RWPE1 (cell line): Measurements from ENCODE around the gene WNT6.

ENCODE experiments used
- CTCF ChIA-PET: fragments of 350-600 bp; sonication (Branson Sonifier 250); formaldehyde crosslinking; extraction: SDS; loops from one replicate; lab custom pipeline; 2021; lab: Yijun Ruan, JAX
- POLR2A ChIA-PET: fragments of 400-600 bp; formaldehyde crosslinking; extraction: SDS; loops from one replicate; lab custom pipeline; 2020; ENCODE audit warnings: antibody characterized with exemption; ENCODE audit not compliant: low non-redundant PET; lab: Yijun Ruan, JAX
- DNase-seq: peaks from one replicate; pipeline ENCODE4 v3.0.0; 2012; ENCODE audit warnings: low spot score
- H3K27ac ChIP-seq: fragments of 450-650 bp; 2 replicates; pipeline ENCODE4 v1.5.1; 2017
- CTCF ChIP-seq: fragments of 450-650 bp; conservative IDR thresholded peaks from 2 replicates; pipeline ENCODE4 v1.5.1; 2017; ENCODE audit warnings: low read depth, mild to moderate bottlenecking

The WNT6 gene

GRCh38 chr2:218865396-218865795 lies 5.8 kb downstream of the WNT6 start:
- TF ChIP-seq CTCF, result no peak
- DNase-seq, result no peak
- CTCF ChIA-PET, result interaction anchor here (0.6 to 1.8 kb wide), 2 partner anchors 11 to 189 kb away, joined by 3 to 9 read pairs; no protein-coding TSS in a partner anchor
- no peak overlapping the region for H3K27ac ChIP-seq
- POLR2A ChIA-PET, result no interaction called here

- POLR2A ChIA-PET, result no interaction called here
- CTCF ChIA-PET, result interaction anchor here (0.5 to 1.8 kb wide), 2 partner anchors 11 kb away, joined by 4 to 9 read pairs; no protein-coding TSS in a partner anchor
- TF ChIP-seq CTCF, result no peak
- no peak overlapping the region for H3K27ac ChIP-seq
- DNase-seq, result no peak
These were observed 6.4 kb downstream of the WNT6 start for GRCh38 chr2:218865999-218866398.

GRCh38 chr2:218867900-218868299 lies 8.3 kb downstream of the WNT6 start:
- no peak for DNase-seq
- POLR2A ChIA-PET, result no interaction called here
- TF ChIP-seq CTCF, result no peak
- H3K27ac ChIP-seq, result no peak overlapping the region
- CTCF ChIA-PET, result interaction anchor here (0.6 to 0.9 kb wide), 2 partner anchors 8 to 68 kb away, joined by 3 to 4 read pairs; no protein-coding TSS in a partner anchor

- H3K27ac ChIP-seq, result no peak overlapping the region
- TF ChIP-seq CTCF, result no peak
- POLR2A ChIA-PET, result interaction anchor here (0.6 kb wide), 1 partner anchor 186 kb away, joined by 6 read pairs; no protein-coding TSS in a partner anchor
- DNase-seq, result no peak
- CTCF ChIA-PET, result interaction anchor here (1.3 kb wide), 1 partner anchor 12 kb away, joined by 4 read pairs; the partner anchor contains the start of gene WNT10A
These were observed 9.5 kb downstream of the WNT6 start for GRCh38 chr2:218869064-218869463.

- ChIA-PET CTCF (interaction anchor here (1.6 kb wide), 1 partner anchor 27 kb away, joined by 5 read pairs; no protein-coding TSS in a partner anchor), POLR2A (no interaction called here)
- TF ChIP-seq CTCF, result no peak
- no peak for DNase-seq
- H3K27ac ChIP-seq, result no peak overlapping the region
These were observed 11.4 kb downstream of the WNT6 start for GRCh38 chr2:218870984-218871344.

GRCh38 chr2:218871345-218872302 lies 12.0 kb downstream of the WNT6 start:
- TF ChIP-seq CTCF, result no peak
- H3K27ac ChIP-seq, result no peak overlapping the region
- ChIA-PET POLR2A (no interaction called here), CTCF (interaction anchor here (1.1 to 1.6 kb wide), 2 partner anchors 27 kb away, joined by 3 to 5 read pairs; no protein-coding TSS in a partner anchor)
- DNase-seq, result no peak
